ENCODE measurements around the gene SOCS6. TPM values are rescaled to one million over a fixed set of nuclear protein-coding genes. Genes with fewer than 3 reads are reported as not detected.
"Not testable (repeated sequence)": the region's sequence is repeated elsewhere in the genome, so short reads cannot be mapped to it uniquely, and the experiment has no call there.

SOCS6 gene
- under 1 TPM; 0.92 to 0.97 TPM for total RNA-seq

- ATAC-seq = peak; percentile 80
- DNase-seq = peak; percentile 55
- Mint-ChIP-seq H3K4me1 (ENCODE audit: low read depth) (peaks cover 8% of the 10 kb centered on the region), H3K27me3 (ENCODE audit: low read depth) (peaks cover 45% of the 10 kb centered on the region), H3K9me3 (ENCODE audit: insufficient read depth) (no peaks in the 10 kb centered on the region), H3K36me3 (ENCODE audit: low read depth) (no peaks in the 10 kb centered on the region), H3K4me3 (peak within 1 kb of the TSS; percentile 76), H3K27ac (peak within 1 kb of the TSS; percentile 22)
- ChIA-PET CTCF (no interaction called here), POLR2A (no interaction called here)
Measured at GRCh38 chr18:70288851-70289328, at the start of gene SOCS6. SOCS6 (plus strand) TSS chr18:70289045; CDS start chr18:70324669, 35,624 bp downstream.

- Mint-ChIP-seq H3K4me1 (ENCODE audit: low read depth) (no peaks in the 10 kb centered on the region), H3K9me3 (ENCODE audit: insufficient read depth) (no peaks in the 10 kb centered on the region), H3K36me3 (ENCODE audit: low read depth) (no peaks in the 10 kb centered on the region), H3K27me3 (ENCODE audit: low read depth) (peaks cover 14% of the 10 kb centered on the region), H3K4me3 (no peak overlapping the region), H3K27ac (no peak overlapping the region)
- ATAC-seq (no peak), DNase-seq (no peak)
- CTCF ChIA-PET = no interaction called here
- POLR2A ChIA-PET = no interaction called here
Measured at GRCh38 chr18:70243131-70243929, 45.5 kb upstream of the SOCS6 start.

- H3K36me3 Mint-ChIP-seq (ENCODE audit: low read depth) = no peaks in the 10 kb centered on the region
- CTCF ChIA-PET = no interaction called here
- POLR2A ChIA-PET = no interaction called here
- no peak overlapping the region for H3K4me3 Mint-ChIP-seq
- DNase-seq (no peak), ATAC-seq (no peak)
- no peaks in the 10 kb centered on the region for H3K4me1 Mint-ChIP-seq (ENCODE audit: low read depth)
- H3K27me3 Mint-ChIP-seq (ENCODE audit: low read depth) = peaks cover 9% of the 10 kb centered on the region
- no peaks in the 10 kb centered on the region for H3K9me3 Mint-ChIP-seq (ENCODE audit: insufficient read depth)
- no peak overlapping the region for H3K27ac Mint-ChIP-seq
Measured at GRCh38 chr18:70246061-70246466, 42.8 kb upstream of the SOCS6 start.

GRCh38 chr18:70249118-70249517 is 39.7 kb upstream of the SOCS6 start:
- ATAC-seq = no peak
- no peak overlapping the region for H3K4me3 Mint-ChIP-seq
- ChIA-PET POLR2A (no interaction called here), CTCF (no interaction called here)
- no peak overlapping the region for H3K27ac Mint-ChIP-seq
- no peaks in the 10 kb centered on the region for H3K4me1 Mint-ChIP-seq (ENCODE audit: low read depth)
- no peaks in the 10 kb centered on the region for H3K9me3 Mint-ChIP-seq (ENCODE audit: insufficient read depth)
- H3K36me3 Mint-ChIP-seq (ENCODE audit: low read depth) = no peaks in the 10 kb centered on the region
- DNase-seq = no peak
- peaks cover 11% of the 10 kb centered on the region for H3K27me3 Mint-ChIP-seq (ENCODE audit: low read depth)

- ATAC-seq; H3K36me3 Mint-ChIP-seq (ENCODE audit: low read depth); H3K9me3 Mint-ChIP-seq (ENCODE audit: insufficient read depth); H3K4me3 Mint-ChIP-seq; H3K27me3 Mint-ChIP-seq (ENCODE audit: low read depth); POLR2A ChIA-PET; DNase-seq; H3K4me1 Mint-ChIP-seq (ENCODE audit: low read depth); CTCF ChIA-PET; H3K27ac Mint-ChIP-seq: not testable (repeated sequence)
Measured at GRCh38 chr18:70249861-70250260, 39.0 kb upstream of the SOCS6 start.

GRCh38 chr18:70250781-70251180 is 38.1 kb upstream of the SOCS6 start:
- no peaks in the 10 kb centered on the region for H3K36me3 Mint-ChIP-seq (ENCODE audit: low read depth)
- no peak for ATAC-seq
- H3K27ac Mint-ChIP-seq = no peak overlapping the region
- no peaks in the 10 kb centered on the region for H3K9me3 Mint-ChIP-seq (ENCODE audit: insufficient read depth)
- no peak overlapping the region for H3K4me3 Mint-ChIP-seq
- CTCF ChIA-PET = no interaction called here
- POLR2A ChIA-PET = no interaction called here
- peaks cover 5% of the 10 kb centered on the region for H3K27me3 Mint-ChIP-seq (ENCODE audit: low read depth)
- no peaks in the 10 kb centered on the region for H3K4me1 Mint-ChIP-seq (ENCODE audit: low read depth)
- DNase-seq = no peak

GRCh38 chr18:70256184-70256583 is 32.7 kb upstream of the SOCS6 start:
- CTCF ChIA-PET = no interaction called here
- Mint-ChIP-seq H3K27me3 (ENCODE audit: low read depth) (peaks cover 9% of the 10 kb centered on the region), H3K4me3 (no peak overlapping the region), H3K4me1 (ENCODE audit: low read depth) (no peaks in the 10 kb centered on the region), H3K9me3 (ENCODE audit: insufficient read depth) (no peaks in the 10 kb centered on the region), H3K27ac (no peak overlapping the region), H3K36me3 (ENCODE audit: low read depth) (no peaks in the 10 kb centered on the region)
- DNase-seq = no peak
- POLR2A ChIA-PET = no interaction called here
- no peak for ATAC-seq

GRCh38 chr18:70256994-70257393 is 31.9 kb upstream of the SOCS6 start:
- CTCF ChIA-PET = no interaction called here
- Mint-ChIP-seq H3K27me3 (ENCODE audit: low read depth) (peaks cover 9% of the 10 kb centered on the region), H3K4me3 (no peak overlapping the region), H3K9me3 (ENCODE audit: insufficient read depth) (no peaks in the 10 kb centered on the region), H3K27ac (no peak overlapping the region), H3K36me3 (ENCODE audit: low read depth) (no peaks in the 10 kb centered on the region), H3K4me1 (ENCODE audit: low read depth) (no peaks in the 10 kb centered on the region)
- no peak for DNase-seq
- ATAC-seq = no peak
- POLR2A ChIA-PET = no interaction called here

- Mint-ChIP-seq H3K9me3 (ENCODE audit: insufficient read depth) (no peaks in the 10 kb centered on the region), H3K27ac (no peak overlapping the region), H3K4me3 (no peak overlapping the region), H3K27me3 (ENCODE audit: low read depth) (peaks cover 9% of the 10 kb centered on the region), H3K36me3 (ENCODE audit: low read depth) (no peaks in the 10 kb centered on the region), H3K4me1 (ENCODE audit: low read depth) (no peaks in the 10 kb centered on the region)
- ChIA-PET CTCF (no interaction called here), POLR2A (no interaction called here)
- ATAC-seq = no peak
- no peak for DNase-seq
Measured at GRCh38 chr18:70258243-70258642, 30.6 kb upstream of the SOCS6 start.

GRCh38 chr18:70260683-70261082 is 28.2 kb upstream of the SOCS6 start:
- no peak overlapping the region for H3K27ac Mint-ChIP-seq
- H3K4me3 Mint-ChIP-seq = no peak overlapping the region
- CTCF ChIA-PET = no interaction called here
- H3K27me3 Mint-ChIP-seq (ENCODE audit: low read depth) = peaks cover 7% of the 10 kb centered on the region
- no peaks in the 10 kb centered on the region for H3K4me1 Mint-ChIP-seq (ENCODE audit: low read depth)
- H3K36me3 Mint-ChIP-seq (ENCODE audit: low read depth) = no peaks in the 10 kb centered on the region
- no peaks in the 10 kb centered on the region for H3K9me3 Mint-ChIP-seq (ENCODE audit: insufficient read depth)
- ATAC-seq (no peak), DNase-seq (no peak)
- POLR2A ChIA-PET = no interaction called here

- no peak for DNase-seq
- H3K4me1 Mint-ChIP-seq (ENCODE audit: low read depth) = no peaks in the 10 kb centered on the region
- no peaks in the 10 kb centered on the region for H3K36me3 Mint-ChIP-seq (ENCODE audit: low read depth)
- no peak overlapping the region for H3K4me3 Mint-ChIP-seq
- H3K27ac Mint-ChIP-seq = no peak overlapping the region
- no peaks in the 10 kb centered on the region for H3K9me3 Mint-ChIP-seq (ENCODE audit: insufficient read depth)
- H3K27me3 Mint-ChIP-seq (ENCODE audit: low read depth) = peaks cover 6% of the 10 kb centered on the region
- POLR2A ChIA-PET = no interaction called here
- CTCF ChIA-PET = no interaction called here
- ATAC-seq = no peak
Measured at GRCh38 chr18:70261141-70261788, 27.6 kb upstream of the SOCS6 start.

- ATAC-seq (no peak), DNase-seq (no peak)
- H3K4me3 Mint-ChIP-seq = no peak overlapping the region
- CTCF ChIA-PET = no interaction called here
- H3K4me1 Mint-ChIP-seq (ENCODE audit: low read depth) = no peaks in the 10 kb centered on the region
- POLR2A ChIA-PET = no interaction called here
- H3K9me3 Mint-ChIP-seq (ENCODE audit: insufficient read depth) = no peaks in the 10 kb centered on the region
- H3K27me3 Mint-ChIP-seq (ENCODE audit: low read depth) = no peaks in the 10 kb centered on the region
- H3K27ac Mint-ChIP-seq = no peak overlapping the region
- H3K36me3 Mint-ChIP-seq (ENCODE audit: low read depth) = no peaks in the 10 kb centered on the region
Measured at GRCh38 chr18:70263336-70263735, 25.5 kb upstream of the SOCS6 start.
